Glutamatergic neuron (in vitro differentiated cells): ENCODE measurements around the gene IL17B. TPM values are rescaled to one million over a fixed set of nuclear protein-coding genes. Genes with fewer than 3 reads are reported as not detected.

Experiments
- DNase-seq: peaks from one replicate; pipeline ENCODE4 v3.0.0; 2022
- H3K27ac Mint-ChIP-seq: one replicate; pipeline ENCODE4 v1.8.0; 2020; ENCODE audit warnings: mild to moderate bottlenecking, mixed read lengths, inconsistent platforms; ENCODE audit not compliant: unreplicated experiment
- H3K27me3 Mint-ChIP-seq: one replicate; pipeline ENCODE4 v1.8.0; 2020; ENCODE audit warnings: mild to moderate bottlenecking, moderate library complexity, mixed read lengths, inconsistent platforms; ENCODE audit not compliant: unreplicated experiment
- H3K36me3 Mint-ChIP-seq: one replicate; pipeline ENCODE4 v1.8.0; 2020; ENCODE audit warnings: mild to moderate bottlenecking, mixed read lengths, inconsistent platforms; ENCODE audit not compliant: unreplicated experiment
- H3K4me1 Mint-ChIP-seq: one replicate; pipeline ENCODE4 v1.8.0; 2020; ENCODE audit warnings: mild to moderate bottlenecking, low read depth, mixed read lengths, inconsistent platforms; ENCODE audit not compliant: unreplicated experiment
- H3K4me3 Mint-ChIP-seq: one replicate; pipeline ENCODE4 v1.8.0; 2020; ENCODE audit warnings: mild to moderate bottlenecking, mixed read lengths, inconsistent platforms; ENCODE audit not compliant: unreplicated experiment
- H3K9me3 Mint-ChIP-seq: one replicate; pipeline ENCODE4 v1.8.0; 2020; ENCODE audit warnings: mild to moderate bottlenecking, moderate library complexity, mixed read lengths, inconsistent platforms; ENCODE audit not compliant: unreplicated experiment
- CTCF ChIP-seq: fragments of 200-600 bp; sonication (generic); IDR thresholded peaks from one replicate; pipeline ENCODE4 v1.5.0; 2021; ENCODE audit not compliant: partially characterized antibody, unreplicated experiment
- total RNA-seq: library from RNA; stranded (reverse); fragmentation: NEBNext Ultra II Directional; extraction: Animal tissue kit (Norgen Biotek cat#: 25700); gene quantifications from one replicate; pipeline ENCODE4 v1.2.1, GENCODE V29; 2021; ENCODE audit not compliant: unreplicated experiment

IL17B gene
- total RNA-seq, 1 donor from 2014 or later = 0.88 TPM

GRCh38 chr5:149324641-149325040, 54.5 kb downstream of the IL17B start:
- Mint-ChIP-seq H3K36me3 (no peaks in the 10 kb centered on the region), H3K9me3 (peaks cover 1% of the 10 kb centered on the region), H3K4me3 (no peak overlapping the region), H3K27me3 (no peaks in the 10 kb centered on the region), H3K4me1 (peaks cover 9% of the 10 kb centered on the region), H3K27ac (no peak overlapping the region)
- DNase-seq = no peak
- TF ChIP-seq CTCF = no peak

Other genes starting within 250 kb of the IL17B start
- 19.0 TPM for gene ABLIM3, start 237.8 kb downstream of the IL17B start, total RNA-seq
- 0.25 TPM for gene AFAP1L1, start 107.4 kb downstream of the IL17B start, total RNA-seq
- gene GRPEL2, start 33.8 kb downstream of the IL17B start, total RNA-seq = 34.7 TPM
- 25.4 TPM for gene PCYOX1L, start 21.2 kb downstream of the IL17B start, total RNA-seq
- gene CSNK1A1, start 172.1 kb upstream of the IL17B start, total RNA-seq = 289 TPM
- gene ARHGEF37, start 202.2 kb upstream of the IL17B start, total RNA-seq = 1.0 TPM